IPS-15b (cell line): ENCODE measurements around the gene IFFO2.

Experiments
- H3K27me3 ChIP-seq: one replicate; pipeline ENCODE4 v1.6.1; 2013; ENCODE audit warnings: low read length; ENCODE audit not compliant: control insufficient read depth, insufficient read depth
- H3K36me3 ChIP-seq: one replicate; pipeline ENCODE4 v1.6.1; 2013; ENCODE audit warnings: low read length; ENCODE audit not compliant: control insufficient read depth, insufficient read depth
- H3K4me1 ChIP-seq: one replicate; pipeline ENCODE4 v1.6.1; 2013; ENCODE audit warnings: mild to moderate bottlenecking, low read length; ENCODE audit not compliant: control insufficient read depth, insufficient read depth
- H3K4me3 ChIP-seq: one replicate; pipeline ENCODE4 v1.5.1; 2013; ENCODE audit warnings: low read depth, low read length
- H3K9ac ChIP-seq: one replicate; pipeline ENCODE4 v1.6.1; 2013; ENCODE audit warnings: low read depth, mild to moderate bottlenecking, low read length
- H3K9me3 ChIP-seq: one replicate; pipeline ENCODE4 v1.6.1; 2013; ENCODE audit warnings: mild to moderate bottlenecking, low read length; ENCODE audit not compliant: control insufficient read depth, insufficient read depth

The IFFO2 gene

GRCh38 chr1:18948048-18948912 is 8.2 kb downstream of the IFFO2 start:
- H3K9me3 ChIP-seq: no peaks in the 10 kb centered on the region
- H3K9ac ChIP-seq: no peak overlapping the region
- no peak overlapping the region for H3K4me3 ChIP-seq
- H3K27me3 ChIP-seq: no peaks in the 10 kb centered on the region
- no peaks in the 10 kb centered on the region for H3K36me3 ChIP-seq
- peaks cover 19% of the 10 kb centered on the region for H3K4me1 ChIP-seq

- Histone ChIP-seq H3K4me1 (peaks cover 19% of the 10 kb centered on the region), H3K9me3 (no peaks in the 10 kb centered on the region), H3K27me3 (no peaks in the 10 kb centered on the region), H3K36me3 (no peaks in the 10 kb centered on the region), H3K4me3 (no peak overlapping the region), H3K9ac (no peak overlapping the region)
Measured at GRCh38 chr1:18947570-18947969, 8.9 kb downstream of the IFFO2 start.

GRCh38 chr1:18946550-18947381 is 9.7 kb downstream of the IFFO2 start:
- Histone ChIP-seq H3K9ac (no peak overlapping the region), H3K27me3 (no peaks in the 10 kb centered on the region), H3K9me3 (no peaks in the 10 kb centered on the region), H3K4me1 (peaks cover 20% of the 10 kb centered on the region), H3K36me3 (no peaks in the 10 kb centered on the region), H3K4me3 (no peak overlapping the region)

GRCh38 chr1:18945401-18945849 is 11.1 kb downstream of the IFFO2 start:
- H3K27me3 ChIP-seq: no peaks in the 10 kb centered on the region

GRCh38 chr1:18944810-18945209 is 11.7 kb downstream of the IFFO2 start:
- no peak overlapping the region for H3K4me3 ChIP-seq
- H3K9ac ChIP-seq: no peak overlapping the region
- no peaks in the 10 kb centered on the region for H3K9me3 ChIP-seq
- peaks cover 25% of the 10 kb centered on the region for H3K4me1 ChIP-seq
- no peaks in the 10 kb centered on the region for H3K36me3 ChIP-seq
- H3K27me3 ChIP-seq: no peaks in the 10 kb centered on the region

More at GRCh38 chr1:18945401-18945849, 11.1 kb downstream of the IFFO2 start:
- H3K36me3 ChIP-seq: no peaks in the 10 kb centered on the region
- peak overlapping the region; percentile 1 for H3K9ac ChIP-seq
- no peak overlapping the region for H3K4me3 ChIP-seq
- H3K9me3 ChIP-seq: no peaks in the 10 kb centered on the region
- peaks cover 30% of the 10 kb centered on the region for H3K4me1 ChIP-seq

- Histone ChIP-seq H3K36me3 (no peaks in the 10 kb centered on the region), H3K4me3 (no peak overlapping the region), H3K4me1 (peaks cover 19% of the 10 kb centered on the region), H3K9ac (no peak overlapping the region), H3K27me3 (no peaks in the 10 kb centered on the region), H3K9me3 (no peaks in the 10 kb centered on the region)
Measured at GRCh38 chr1:18943914-18944572, 12.4 kb downstream of the IFFO2 start.

GRCh38 chr1:18943162-18943561 is 13.3 kb downstream of the IFFO2 start:
- Histone ChIP-seq H3K4me1 (peaks cover 19% of the 10 kb centered on the region), H3K9ac (no peak overlapping the region), H3K9me3 (no peaks in the 10 kb centered on the region), H3K36me3 (no peaks in the 10 kb centered on the region), H3K27me3 (no peaks in the 10 kb centered on the region), H3K4me3 (no peak overlapping the region)

GRCh38 chr1:18942340-18942739 is 14.1 kb downstream of the IFFO2 start:
- Histone ChIP-seq H3K36me3 (no peaks in the 10 kb centered on the region), H3K4me3 (no peak overlapping the region), H3K4me1 (peaks cover 19% of the 10 kb centered on the region), H3K9ac (no peak overlapping the region), H3K27me3 (no peaks in the 10 kb centered on the region), H3K9me3 (no peaks in the 10 kb centered on the region)

- Histone ChIP-seq H3K9ac (no peak overlapping the region), H3K4me1 (peaks cover 19% of the 10 kb centered on the region), H3K36me3 (no peaks in the 10 kb centered on the region), H3K9me3 (no peaks in the 10 kb centered on the region), H3K27me3 (no peaks in the 10 kb centered on the region), H3K4me3 (no peak overlapping the region)
Measured at GRCh38 chr1:18941221-18942141, 15.0 kb downstream of the IFFO2 start.

- Histone ChIP-seq H3K4me1 (peaks cover 17% of the 10 kb centered on the region), H3K9ac (no peak overlapping the region), H3K9me3 (no peaks in the 10 kb centered on the region), H3K27me3 (no peaks in the 10 kb centered on the region), H3K36me3 (no peaks in the 10 kb centered on the region), H3K4me3 (no peak overlapping the region)
Measured at GRCh38 chr1:18940303-18941020, 16.0 kb downstream of the IFFO2 start.
